ENCODE results near the gene ELAVL4.

- TF ChIP-seq CTCF (conservative IDR thresholded peaks at IDR 0.05 in 1 of 2, IDR thresholded peaks at IDR 0.05 in 1 of 2; ENCODE audit: low read depth in 1 of 2, low read length in 2 of 2) (no peak), EZH2 (IDR thresholded peaks at IDR 0.05; ENCODE audit: low read length, missing control alignments) (no peak)
Measured at GRCh38 chr1:50163680-50164079, 55.0 kb downstream of the ELAVL4 start.
